Naive B cell (primary cell): ENCODE measurements around the gene HECTD4. TPM values are rescaled to one million over a fixed set of nuclear protein-coding genes. Genes with fewer than 3 reads are reported as not detected.

ENCODE experiments used
- ATAC-seq, 2 donors: fragments of 150-1000 bp; cut with Tn5 transposase; 2 replicates each; pipeline ENCODE4 v1.10.0; 2021; ENCODE audit warnings: low read depth in 2 of 2, mild to moderate bottlenecking in 2 of 2, moderate library complexity in 2 of 2
- DNase-seq: peaks from one replicate; pipeline ENCODE4 v3.0.0; 2022
- H3K27ac Mint-ChIP-seq, 6 donors: one replicate each; pipeline ENCODE4 v1.8.0; 2020 to 2022; ENCODE audit warnings: mild to moderate bottlenecking in 6 of 6, mixed read lengths in 6 of 6, moderate library complexity in 5 of 6, inconsistent platforms in 2 of 6
- H3K27me3 Mint-ChIP-seq, 3 donors: one replicate each; pipeline ENCODE4 v1.8.0; 2021 to 2022; ENCODE audit warnings: mixed read lengths in 3 of 3, mild to moderate bottlenecking in 1 of 3
- H3K36me3 Mint-ChIP-seq, 2 donors: one replicate each; pipeline ENCODE4 v1.8.0; 2020 to 2022; ENCODE audit warnings: mixed read lengths in 2 of 2, inconsistent platforms in 1 of 2, mild to moderate bottlenecking in 1 of 2
- H3K4me1 Mint-ChIP-seq, 3 donors: one replicate each; pipeline ENCODE4 v1.8.0; 2020 to 2022; ENCODE audit warnings: mixed read lengths in 3 of 3, inconsistent platforms in 1 of 3, mild to moderate bottlenecking in 1 of 3, moderate library complexity in 1 of 3
- H3K4me3 Mint-ChIP-seq, 8 donors: one replicate each; pipeline ENCODE4 v1.8.0; 2020 to 2022; ENCODE audit warnings: mild to moderate bottlenecking in 8 of 8, mixed read lengths in 8 of 8, moderate library complexity in 8 of 8, inconsistent platforms in 2 of 8
- H3K9me3 Mint-ChIP-seq, 7 donors: one replicate each; pipeline ENCODE4 v1.8.0; 2020 to 2022; ENCODE audit warnings: mixed read lengths in 7 of 7, mild to moderate bottlenecking in 5 of 7, inconsistent platforms in 2 of 7, moderate library complexity in 1 of 7
- polyA plus RNA-seq, 6 donors: library from polyadenylated mRNA; unstranded; fragments of 300-500 nt; fragmentation: Illumina TruSeq; gene quantifications; one replicate each; pipeline ENCODE4 v1.2.3, GENCODE V29; 2021; ENCODE audit warnings: low read depth in 6 of 6

Gene HECTD4
- polyA plus RNA-seq, 6 donors from 2014 or later: 6.1 to 19.1 (median 8.0) TPM

GRCh38 chr12:112153181-112153892, 228.9 kb downstream of the HECTD4 start:
- Mint-ChIP-seq H3K4me1 (peaks cover 10 to 29% (median 28%) of the 10 kb centered on the region in 3 donors), H3K36me3 (peaks cover 59 to 64% of the 10 kb centered on the region in 2 donors), H3K9me3 (peaks cover 8 to 32% (median 25%) of the 10 kb centered on the region in 7 donors), H3K4me3 (peak overlapping the region in 1 of 8 donors; percentile 15), H3K27me3 (no peaks in the 10 kb centered on the region), H3K27ac (peak overlapping the region; percentile 13 to 80 (median 58))
- ATAC-seq (no peak), DNase-seq (no peak)

- Mint-ChIP-seq H3K9me3 (peaks cover 0 to 19% (median 14%) of the 10 kb centered on the region in 7 donors), H3K36me3 (peaks cover 45 to 51% of the 10 kb centered on the region in 2 donors), H3K27me3 (no peaks in the 10 kb centered on the region), H3K4me1 (peaks cover 0 to 29% (median 19%) of the 10 kb centered on the region in 3 donors), H3K27ac (peak overlapping the region; percentile 37 to 90 (median 50)), H3K4me3 (no peak overlapping the region)
- ATAC-seq: no peak
- DNase-seq: no peak
Observed at GRCh38 chr12:112151766-112152541, 230.3 kb downstream of the HECTD4 start.

GRCh38 chr12:112149596-112149995, 232.6 kb downstream of the HECTD4 start:
- peak overlapping the region in 3 of 6 donors; percentile 27 to 58 (median 54) for H3K27ac Mint-ChIP-seq
- H3K27me3 Mint-ChIP-seq: no peaks in the 10 kb centered on the region
- no peak for ATAC-seq
- no peak for DNase-seq
- H3K9me3 Mint-ChIP-seq: peaks cover 0 to 2% (median 0%) of the 10 kb centered on the region in 7 donors
- peaks cover 4 to 41% (median 20%) of the 10 kb centered on the region in 3 donors for H3K4me1 Mint-ChIP-seq
- no peak overlapping the region for H3K4me3 Mint-ChIP-seq
- peaks cover 32 to 40% of the 10 kb centered on the region in 2 donors for H3K36me3 Mint-ChIP-seq

DNA sequence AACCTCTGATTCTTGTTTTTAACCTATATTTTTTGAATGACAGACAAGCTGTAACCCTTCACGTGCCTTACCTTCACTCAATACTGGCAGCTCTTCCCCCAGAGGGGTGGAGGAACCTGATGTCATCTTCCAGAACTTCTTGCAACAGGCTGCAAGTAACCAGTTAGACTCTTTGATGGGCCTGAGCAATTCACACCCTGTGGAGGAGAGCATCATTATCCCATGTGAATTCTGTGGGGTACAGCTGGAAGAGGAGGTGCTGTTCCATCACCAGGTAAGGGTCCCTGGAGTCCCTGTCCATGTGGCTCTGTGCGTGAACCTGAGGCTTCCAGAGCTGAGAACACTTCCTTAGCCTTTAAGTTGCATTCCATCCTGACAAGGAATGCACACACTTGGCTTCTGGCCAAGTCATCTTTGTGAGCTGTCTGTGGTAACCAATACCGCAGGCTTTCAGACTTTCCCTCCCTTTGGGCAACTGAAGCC, 234.2 kb downstream of the HECTD4 start:
- Mint-ChIP-seq H3K27me3 (no peaks in the 10 kb centered on the region), H3K27ac (peak overlapping the region in 1 of 6 donors; percentile 69), H3K36me3 (peaks cover 16 to 32% of the 10 kb centered on the region in 2 donors), H3K4me3 (peak overlapping the region in 3 of 8 donors; percentile 53 to 77 (median 56)), H3K4me1 (peaks cover 4 to 45% (median 20%) of the 10 kb centered on the region in 3 donors), H3K9me3 (no peaks in the 10 kb centered on the region)
- ATAC-seq: no peak
- no peak for DNase-seq

GRCh38 chr12:112146123-112146522, 236.1 kb downstream of the HECTD4 start:
- peak overlapping the region in 2 of 6 donors; percentile 65 to 88 for H3K27ac Mint-ChIP-seq
- no peaks in the 10 kb centered on the region for H3K9me3 Mint-ChIP-seq
- no peak for ATAC-seq
- H3K4me3 Mint-ChIP-seq: peak overlapping the region in 1 of 8 donors; percentile 55
- no peak for DNase-seq
- H3K27me3 Mint-ChIP-seq: no peaks in the 10 kb centered on the region
- peaks cover under 1 to 26% of the 10 kb centered on the region in 2 donors for H3K36me3 Mint-ChIP-seq
- H3K4me1 Mint-ChIP-seq: peaks cover 4 to 38% (median 13%) of the 10 kb centered on the region in 3 donors

GRCh38 chr12:112140728-112141127, 241.5 kb downstream of the HECTD4 start:
- Mint-ChIP-seq H3K9me3 (no peaks in the 10 kb centered on the region), H3K4me3 (no peak overlapping the region), H3K27me3 (no peaks in the 10 kb centered on the region), H3K27ac (peak overlapping the region in 5 of 6 donors; percentile 11 to 78 (median 64)), H3K36me3 (peaks cover 8 to 19% of the 10 kb centered on the region in 2 donors), H3K4me1 (peaks cover 0 to 13% (median 9%) of the 10 kb centered on the region in 3 donors)
- no peak for ATAC-seq
- no peak for DNase-seq

GRCh38 chr12:112134731-112135130, 247.5 kb downstream of the HECTD4 start:
- DNase-seq (no peak), ATAC-seq (no peak)
- Mint-ChIP-seq H3K36me3 (no peaks in the 10 kb centered on the region), H3K27ac (no peak overlapping the region), H3K9me3 (no peaks in the 10 kb centered on the region), H3K4me1 (peaks cover 10 to 23% (median 17%) of the 10 kb centered on the region in 3 donors), H3K27me3 (no peaks in the 10 kb centered on the region), H3K4me3 (no peak overlapping the region)

GRCh38 chr12:112133418-112133817, 248.8 kb downstream of the HECTD4 start:
- peak overlapping the region in 1 of 6 donors; percentile 11 for H3K27ac Mint-ChIP-seq
- no peak for ATAC-seq
- no peak overlapping the region for H3K4me3 Mint-ChIP-seq
- no peaks in the 10 kb centered on the region for H3K9me3 Mint-ChIP-seq
- H3K27me3 Mint-ChIP-seq: no peaks in the 10 kb centered on the region
- H3K36me3 Mint-ChIP-seq: no peaks in the 10 kb centered on the region
- no peak for DNase-seq
- peaks cover 19 to 33% (median 19%) of the 10 kb centered on the region in 3 donors for H3K4me1 Mint-ChIP-seq

- ATAC-seq (no peak), DNase-seq (no peak)
- Mint-ChIP-seq H3K36me3 (no peaks in the 10 kb centered on the region), H3K4me1 (peaks cover 25 to 50% (median 28%) of the 10 kb centered on the region in 3 donors), H3K27me3 (no peaks in the 10 kb centered on the region), H3K9me3 (no peaks in the 10 kb centered on the region), H3K4me3 (peak overlapping the region in 2 of 8 donors; percentile 45 to 65), H3K27ac (peak overlapping the region in 5 of 6 donors; percentile 8 to 86 (median 77))
Observed at GRCh38 chr12:112131686-112132085, 250.5 kb downstream of the HECTD4 start.

DNA sequence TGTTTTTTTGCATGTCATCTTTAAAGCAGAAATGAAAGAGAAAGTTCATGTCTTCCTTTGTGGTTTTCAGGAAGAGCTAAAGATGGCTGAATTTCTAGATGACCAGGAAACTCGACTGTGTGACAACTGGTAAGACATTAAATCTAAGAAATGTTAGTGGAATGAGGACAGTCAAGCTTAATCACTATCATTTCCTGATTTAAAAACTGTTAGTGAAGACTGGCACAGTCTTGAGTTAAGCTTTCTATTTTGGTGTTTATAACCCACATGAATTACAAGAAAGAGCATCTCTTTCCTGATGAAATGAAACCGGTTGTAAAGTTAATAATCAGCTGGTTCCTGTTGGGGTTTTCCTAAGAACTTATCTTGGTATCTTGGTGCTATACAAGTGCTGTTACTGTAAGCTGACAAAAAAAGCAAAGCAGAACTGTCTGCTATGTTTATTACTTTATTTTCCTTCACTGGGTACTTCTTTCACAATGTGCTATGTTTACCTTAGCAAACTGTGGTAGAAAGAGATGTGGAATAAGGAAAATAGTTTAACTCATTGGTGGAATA, 251.7 kb downstream of the HECTD4 start:
- peaks cover 27 to 56% (median 34%) of the 10 kb centered on the region in 3 donors for H3K4me1 Mint-ChIP-seq
- DNase-seq (peak; percentile 57), ATAC-seq (peak; percentile 81 to 82)
- no peaks in the 10 kb centered on the region for H3K36me3 Mint-ChIP-seq
- H3K4me3 Mint-ChIP-seq: peak overlapping the region; percentile 9 to 81 (median 68)
- no peaks in the 10 kb centered on the region for H3K9me3 Mint-ChIP-seq
- H3K27ac Mint-ChIP-seq: peak overlapping the region; percentile 41 to 86 (median 77)
- no peaks in the 10 kb centered on the region for H3K27me3 Mint-ChIP-seq

DNA sequence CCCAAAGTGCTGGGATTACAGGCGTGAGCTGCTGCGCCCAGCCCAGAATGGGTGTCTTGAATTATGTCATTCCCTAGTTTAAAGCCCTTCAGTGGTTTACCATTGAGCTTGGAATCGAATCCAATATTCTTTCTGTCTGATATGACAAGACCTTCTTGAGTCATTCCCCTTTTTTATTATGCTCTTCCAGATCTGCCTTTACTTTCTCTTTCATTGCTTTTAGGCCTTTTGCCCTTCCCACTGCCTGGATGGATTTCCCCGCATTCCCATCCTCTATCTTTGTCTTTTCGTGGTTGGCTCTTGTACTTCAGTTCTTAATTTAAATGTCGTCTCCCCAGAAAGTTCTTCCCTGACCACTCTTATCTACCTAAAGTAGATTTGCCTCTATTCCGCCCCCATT, 255.3 kb downstream of the HECTD4 start:
- Mint-ChIP-seq H3K9me3 (no peaks in the 10 kb centered on the region), H3K4me3 (peak overlapping the region; percentile 75 to 98 (median 91))
- no peak for ATAC-seq

GRCh38 chr12:112126000-112126438, 256.2 kb downstream of the HECTD4 start:
- peak overlapping the region; percentile 75 to 98 (median 91) for H3K4me3 Mint-ChIP-seq
- DNase-seq: no peak
- H3K9me3 Mint-ChIP-seq: no peaks in the 10 kb centered on the region
- H3K4me1 Mint-ChIP-seq: peaks cover 18 to 45% (median 32%) of the 10 kb centered on the region in 3 donors
- peak overlapping the region; percentile 44 to 97 (median 72) for H3K27ac Mint-ChIP-seq
- no peaks in the 10 kb centered on the region for H3K36me3 Mint-ChIP-seq
- ATAC-seq: no peak
- H3K27me3 Mint-ChIP-seq: peaks cover under 1 to 4% (median under 1%) of the 10 kb centered on the region in 3 donors

More for the DNA sequence above, 255.3 kb downstream of the HECTD4 start:
- peaks cover 25 to 51% (median 36%) of the 10 kb centered on the region in 3 donors for H3K4me1 Mint-ChIP-seq
- no peaks in the 10 kb centered on the region for H3K36me3 Mint-ChIP-seq
- peaks cover 0 to under 1% (median 0%) of the 10 kb centered on the region in 3 donors for H3K27me3 Mint-ChIP-seq
- peak overlapping the region; percentile 23 to 89 (median 70) for H3K27ac Mint-ChIP-seq
- no peak for DNase-seq
